OCI-LY1 (cell line): ENCODE results near the gene CDH13.

ENCODE experiments used
- H2AFZ ChIP-seq: fragments of 200-600 bp; sonication (generic), shearing (Covaris generic); 2 replicates; pipeline ENCODE4 v1.6.0; 2014; ENCODE audit warnings: antibody characterized with exemption, mild to moderate bottlenecking, low read length
- H3F3A ChIP-seq: fragments of 200-600 bp; sonication (generic), shearing (Covaris generic); 2 replicates; pipeline ENCODE4 v1.6.0; 2014; ENCODE audit warnings: mild to moderate bottlenecking, antibody characterized with exemption, low read length, moderate library complexity; ENCODE audit not compliant: insufficient read depth
- H3K27ac ChIP-seq: fragments of 200-600 bp; sonication (generic); 2 replicates; pipeline ENCODE4 v1.5.1; 2014; ENCODE audit warnings: low read length, mixed run types, mild to moderate bottlenecking, low read depth; ENCODE audit not compliant: poor library complexity, severe bottlenecking
- H3K27me3 ChIP-seq: fragments of 200-600 bp; sonication (generic); 2 replicates; pipeline ENCODE4 v1.6.0; 2014; ENCODE audit warnings: antibody characterized with exemption, mild to moderate bottlenecking, low read length, moderate library complexity; ENCODE audit not compliant: insufficient read depth
- H3K36me3 ChIP-seq: fragments of 200-600 bp; sonication (generic); 2 replicates; pipeline ENCODE4 v1.6.1; 2014; ENCODE audit warnings: mild to moderate bottlenecking, antibody characterized with exemption, low read length, moderate library complexity, mixed read lengths; ENCODE audit not compliant: insufficient read depth
- H3K4me1 ChIP-seq: fragments of 200-600 bp; sonication (generic); 2 replicates; pipeline ENCODE4 v1.5.1; 2014; ENCODE audit warnings: mild to moderate bottlenecking, low read length, moderate library complexity; ENCODE audit not compliant: insufficient read depth, severe bottlenecking
- H3K4me2 ChIP-seq: fragments of 200-600 bp; sonication (generic), shearing (Covaris generic); 2 replicates; pipeline ENCODE4 v1.6.1; 2014; ENCODE audit warnings: low read length
- H3K4me3 ChIP-seq: fragments of 200-600 bp; sonication (generic); 2 replicates; pipeline ENCODE4 v1.5.1; 2014; ENCODE audit warnings: low read length, low read depth, mild to moderate bottlenecking, mixed read lengths; ENCODE audit not compliant: poor library complexity, severe bottlenecking
- H3K79me2 ChIP-seq: fragments of 200-600 bp; shearing (Covaris generic); 2 replicates; pipeline ENCODE4 v1.6.1; 2016; ENCODE audit warnings: mixed run types, low read length, mixed read lengths; ENCODE audit not compliant: insufficient read depth
- H3K9ac ChIP-seq: fragments of 200-600 bp; sonication (generic), shearing (Covaris generic); 2 replicates; pipeline ENCODE4 v1.6.1; 2014; ENCODE audit warnings: mild to moderate bottlenecking, low read length, mixed read lengths
- H3K9me2 ChIP-seq: fragments of 200-600 bp; sonication (generic), shearing (Covaris generic); 2 replicates; pipeline ENCODE4 v1.6.1; 2014; ENCODE audit warnings: low read depth, mild to moderate bottlenecking, low read length, mixed read lengths
- H3K9me3 ChIP-seq: fragments of 200-600 bp; shearing (Covaris generic); 2 replicates; pipeline ENCODE4 v1.6.1; 2014; ENCODE audit warnings: low read length, mixed read lengths
- H4K20me1 ChIP-seq: fragments of 200-600 bp; sonication (generic), shearing (Covaris generic); 2 replicates; pipeline ENCODE4 v1.6.0; 2016; ENCODE audit warnings: mild to moderate bottlenecking, low read length; ENCODE audit not compliant: insufficient read depth
- EZH2 ChIP-seq: fragments of 200-600 bp; sonication (generic), shearing (Covaris generic); IDR thresholded peaks from 2 replicates; pipeline ENCODE4 v1.8.0; 2017; ENCODE audit warnings: borderline replicate concordance, mixed run types, mild to moderate bottlenecking, antibody characterized with exemption, low read length, moderate library complexity, mixed read lengths
- TF ChIP-seq, protein P1 (sequence below): fragments of 200-600 bp; sonication (generic), shearing (Covaris generic); IDR thresholded peaks from 2 replicates; pipeline ENCODE4 v1.5.1; 2017; ENCODE audit warnings: mild to moderate bottlenecking, antibody characterized with exemption, low read length, moderate library complexity, mixed read lengths

CDH13 gene

GRCh38 chr16:82841108-82841507 is 214.3 kb downstream of the CDH13 start:
- Histone ChIP-seq H3F3A (no peaks in the 10 kb centered on the region), H3K9me2 (no peaks in the 10 kb centered on the region)
- TF ChIP-seq, protein P1, sequence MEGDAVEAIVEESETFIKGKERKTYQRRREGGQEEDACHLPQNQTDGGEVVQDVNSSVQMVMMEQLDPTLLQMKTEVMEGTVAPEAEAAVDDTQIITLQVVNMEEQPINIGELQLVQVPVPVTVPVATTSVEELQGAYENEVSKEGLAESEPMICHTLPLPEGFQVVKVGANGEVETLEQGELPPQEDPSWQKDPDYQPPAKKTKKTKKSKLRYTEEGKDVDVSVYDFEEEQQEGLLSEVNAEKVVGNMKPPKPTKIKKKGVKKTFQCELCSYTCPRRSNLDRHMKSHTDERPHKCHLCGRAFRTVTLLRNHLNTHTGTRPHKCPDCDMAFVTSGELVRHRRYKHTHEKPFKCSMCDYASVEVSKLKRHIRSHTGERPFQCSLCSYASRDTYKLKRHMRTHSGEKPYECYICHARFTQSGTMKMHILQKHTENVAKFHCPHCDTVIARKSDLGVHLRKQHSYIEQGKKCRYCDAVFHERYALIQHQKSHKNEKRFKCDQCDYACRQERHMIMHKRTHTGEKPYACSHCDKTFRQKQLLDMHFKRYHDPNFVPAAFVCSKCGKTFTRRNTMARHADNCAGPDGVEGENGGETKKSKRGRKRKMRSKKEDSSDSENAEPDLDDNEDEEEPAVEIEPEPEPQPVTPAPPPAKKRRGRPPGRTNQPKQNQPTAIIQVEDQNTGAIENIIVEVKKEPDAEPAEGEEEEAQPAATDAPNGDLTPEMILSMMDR: no peak
- TF ChIP-seq EZH2: no peak

DNA sequence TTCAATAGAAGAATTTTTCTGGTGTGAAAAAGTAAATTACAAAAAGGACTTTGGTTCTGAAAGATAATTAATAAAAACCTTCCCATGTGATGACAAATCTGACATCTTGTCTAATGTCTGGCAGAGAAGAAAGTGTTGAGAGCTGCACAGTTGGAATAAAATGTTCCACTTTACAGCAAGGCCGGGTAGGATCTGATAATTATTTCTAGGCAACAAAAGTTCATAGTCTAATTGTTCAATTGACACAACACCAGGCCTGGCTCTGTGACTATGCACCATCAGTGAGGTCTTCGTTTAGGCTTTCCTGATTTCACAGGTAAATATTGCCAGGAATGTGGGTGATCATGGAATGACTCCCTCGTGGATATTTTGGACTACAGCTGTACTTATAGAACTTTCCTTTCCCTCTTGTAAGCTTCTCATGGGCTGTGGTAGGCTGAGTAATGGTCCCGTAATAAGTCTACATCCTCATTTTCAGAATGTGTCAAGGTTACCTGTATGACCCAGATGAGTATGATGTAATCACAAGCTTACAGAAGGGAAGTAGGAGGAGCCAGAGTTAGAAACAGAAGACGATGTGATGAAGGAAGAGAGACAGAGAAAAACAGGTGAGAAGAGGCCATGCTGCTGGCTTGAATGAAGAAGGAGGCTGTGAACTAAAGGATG is 217.0 kb downstream of the CDH13 start:
- Histone ChIP-seq H3K36me3 (no peaks in the 10 kb centered on the region), H3K79me2 (no peaks in the 10 kb centered on the region), H3K27me3 (no peaks in the 10 kb centered on the region), H3F3A (no peaks in the 10 kb centered on the region), H3K9me2 (no peaks in the 10 kb centered on the region), H3K9me3 (no peaks in the 10 kb centered on the region), H3K9ac (no peak overlapping the region), H3K4me1 (no peaks in the 10 kb centered on the region), H3K27ac (no peak overlapping the region), H3K4me3 (no peak overlapping the region), H3K4me2 (no peak overlapping the region), H2AFZ (no peak overlapping the region), H4K20me1 (no peaks in the 10 kb centered on the region)
- no peak for TF ChIP-seq EZH2
- TF ChIP-seq, protein P1: no peak

More at GRCh38 chr16:82841108-82841507, 214.3 kb downstream of the CDH13 start:
- Histone ChIP-seq H3K4me3 (no peak overlapping the region), H2AFZ (no peak overlapping the region), H3K36me3 (no peaks in the 10 kb centered on the region), H3K27me3 (no peaks in the 10 kb centered on the region), H3K9ac (no peak overlapping the region), H3K27ac (no peak overlapping the region), H3K4me2 (no peak overlapping the region), H3K9me3 (no peaks in the 10 kb centered on the region), H3K79me2 (no peaks in the 10 kb centered on the region), H4K20me1 (no peaks in the 10 kb centered on the region), H3K4me1 (no peaks in the 10 kb centered on the region)

DNA sequence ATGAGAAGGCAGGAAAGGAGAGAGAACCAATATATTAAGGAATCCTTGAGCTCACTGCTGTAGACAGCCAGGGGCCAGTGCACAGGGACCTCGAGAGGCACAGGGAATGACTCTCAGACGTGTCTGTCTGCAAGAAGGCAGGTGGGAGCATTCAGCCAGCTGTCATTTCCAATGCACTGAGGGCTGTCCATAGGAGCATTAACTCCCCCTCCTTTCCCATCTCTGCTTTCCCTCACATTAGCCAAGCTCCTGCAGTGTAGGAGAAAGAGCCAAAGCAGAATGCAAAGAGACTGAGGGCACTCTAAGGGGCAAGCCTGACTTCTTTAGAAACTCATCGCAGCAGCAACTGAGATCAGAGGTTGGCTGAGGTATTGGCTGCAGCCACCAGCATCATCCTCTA is 218.3 kb downstream of the CDH13 start:
- Histone ChIP-seq H3K4me2 (no peak overlapping the region), H3F3A (no peaks in the 10 kb centered on the region), H2AFZ (no peak overlapping the region), H3K27ac (no peak overlapping the region), H3K9me3 (no peaks in the 10 kb centered on the region), H4K20me1 (no peaks in the 10 kb centered on the region), H3K36me3 (no peaks in the 10 kb centered on the region), H3K4me3 (no peak overlapping the region), H3K9ac (no peak overlapping the region), H3K27me3 (no peaks in the 10 kb centered on the region), H3K79me2 (no peaks in the 10 kb centered on the region), H3K9me2 (no peaks in the 10 kb centered on the region), H3K4me1 (no peaks in the 10 kb centered on the region)
- TF ChIP-seq EZH2: no peak
- TF ChIP-seq, protein P1: no peak
